ENCODE results near the gene CHST11.

The CHST11 gene

DNA sequence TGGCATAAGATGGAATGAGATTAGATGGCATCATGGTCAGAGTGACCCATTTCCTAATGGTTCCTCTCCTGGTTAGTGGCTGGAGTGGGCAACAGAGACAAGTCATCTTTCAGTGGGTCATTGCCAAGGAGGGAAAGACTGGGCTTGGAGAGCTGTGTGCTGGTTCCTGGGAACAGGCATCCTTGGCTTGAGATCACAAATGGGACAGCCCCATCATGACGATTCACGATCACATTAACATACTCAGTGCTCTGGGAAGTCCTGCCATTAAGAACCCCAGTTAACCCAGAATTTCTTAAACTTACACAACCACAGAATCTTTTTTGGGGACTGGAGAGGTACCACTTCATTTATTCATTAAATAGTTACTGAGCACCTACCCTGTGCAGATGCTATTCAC, 27.3 kb downstream of the CHST11 start:
- DNase-seq = no peak

- DNase-seq = peak; percentile 39
These were observed 29.1 kb downstream of the CHST11 start for GRCh38 chr12:104485651-104486362.

- no peak for DNase-seq
These were observed 29.6 kb downstream of the CHST11 start for GRCh38 chr12:104486363-104486750.

DNA sequence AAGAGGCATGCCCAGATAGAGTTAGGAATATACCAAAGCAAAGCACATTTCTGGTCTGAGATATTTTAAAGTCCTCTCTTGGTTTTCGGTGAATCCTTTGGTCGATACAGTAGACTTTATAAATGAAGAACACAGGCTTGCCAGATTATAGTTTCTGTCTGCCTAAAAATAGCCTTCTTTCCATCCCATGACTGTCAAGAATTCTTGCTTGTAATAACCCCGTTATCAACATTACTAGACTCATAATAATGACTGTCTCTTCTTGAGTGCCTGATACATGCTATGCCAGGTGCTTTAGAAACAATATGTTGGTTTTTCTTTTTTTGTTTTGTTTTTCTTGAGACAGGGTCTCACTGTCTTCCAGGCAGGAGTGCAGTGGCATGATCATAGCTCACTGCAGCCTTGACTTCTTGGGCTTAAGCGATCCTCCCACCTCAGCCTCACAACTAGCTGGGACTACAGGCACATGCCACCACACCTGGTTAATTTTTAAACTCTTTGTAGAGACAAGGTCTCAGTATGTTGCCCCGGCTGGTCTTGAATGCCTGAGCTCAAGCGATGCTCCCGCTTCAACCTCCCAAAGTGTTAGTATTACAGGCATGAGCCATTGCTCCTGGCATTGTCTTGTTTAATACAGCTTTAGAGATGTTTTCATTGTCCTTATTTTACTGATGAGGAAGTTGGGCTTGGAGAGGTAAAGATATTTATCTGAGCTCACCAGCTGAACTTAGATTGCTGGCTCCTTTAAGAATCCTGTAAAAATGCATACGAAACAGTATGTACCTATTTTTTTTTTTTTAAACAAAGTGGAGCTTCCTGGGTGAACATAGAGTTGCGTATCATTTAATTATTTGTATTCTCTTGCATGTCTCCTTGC, 30.4 kb downstream of the CHST11 start:
- DNase-seq = no peak

- no peak for DNase-seq
These were observed 31.6 kb downstream of the CHST11 start for GRCh38 chr12:104488374-104488773.

GRCh38 chr12:104490186-104490585, 33.4 kb downstream of the CHST11 start:
- DNase-seq = no peak

- no peak for DNase-seq
These were observed 34.1 kb downstream of the CHST11 start for GRCh38 chr12:104490850-104491249.

GRCh38 chr12:104493496-104493895, 36.7 kb downstream of the CHST11 start:
- no peak for DNase-seq

GRCh38 chr12:104494137-104494792, 37.5 kb downstream of the CHST11 start:
- DNase-seq = peak; percentile 67

- DNase-seq = no peak
These were observed 38.0 kb downstream of the CHST11 start for GRCh38 chr12:104494793-104495158.

DNA sequence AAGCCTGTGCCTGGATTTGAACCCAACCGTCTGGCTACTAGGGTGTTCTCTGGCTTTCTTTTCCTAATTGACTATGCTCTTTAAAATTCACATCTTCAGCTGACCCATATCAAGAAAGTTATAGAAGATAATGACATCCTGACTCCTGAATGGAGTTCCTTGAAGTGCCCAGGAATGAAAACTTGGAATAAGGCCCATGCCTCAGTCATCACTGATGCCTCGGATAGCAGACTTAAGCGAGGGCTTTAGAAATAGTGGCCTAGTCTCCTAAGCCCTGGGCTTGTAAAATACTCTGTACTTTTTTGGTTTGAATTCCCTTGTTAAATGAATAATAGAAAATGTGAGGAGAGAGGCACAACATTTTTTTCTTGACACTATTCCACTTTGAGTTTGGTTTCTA, 39.0 kb downstream of the CHST11 start:
- no peak for DNase-seq

DNA sequence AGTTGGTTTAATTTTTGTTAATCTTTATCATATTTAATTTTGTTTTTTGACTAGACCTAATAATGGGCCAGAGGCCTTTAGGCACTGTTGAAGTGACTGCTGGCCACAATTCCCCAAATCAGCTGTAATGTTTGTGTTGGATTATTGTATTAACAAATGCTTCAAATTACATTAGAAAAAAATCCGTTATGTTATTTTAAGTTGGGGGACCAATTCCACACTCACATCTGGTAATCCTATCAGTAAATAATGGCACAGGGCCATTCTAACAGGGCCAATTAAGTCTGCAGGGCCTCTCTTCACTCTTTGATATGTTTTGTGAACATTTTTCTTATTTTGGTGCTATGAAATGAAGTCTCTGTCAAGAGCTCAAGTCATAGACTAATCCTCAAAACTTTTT, 39.6 kb downstream of the CHST11 start:
- DNase-seq = no peak

GRCh38 chr12:104498211-104498801, 41.6 kb downstream of the CHST11 start:
- DNase-seq = peak; percentile 32

- no peak for DNase-seq
These were observed 43.1 kb downstream of the CHST11 start for GRCh38 chr12:104499668-104500332.

GRCh38 chr12:104501115-104501514, 44.4 kb downstream of the CHST11 start:
- DNase-seq = no peak

- no peak for DNase-seq
These were observed 44.9 kb downstream of the CHST11 start for GRCh38 chr12:104501660-104502059.

GRCh38 chr12:104502217-104502616, 45.5 kb downstream of the CHST11 start:
- no peak for DNase-seq

DNA sequence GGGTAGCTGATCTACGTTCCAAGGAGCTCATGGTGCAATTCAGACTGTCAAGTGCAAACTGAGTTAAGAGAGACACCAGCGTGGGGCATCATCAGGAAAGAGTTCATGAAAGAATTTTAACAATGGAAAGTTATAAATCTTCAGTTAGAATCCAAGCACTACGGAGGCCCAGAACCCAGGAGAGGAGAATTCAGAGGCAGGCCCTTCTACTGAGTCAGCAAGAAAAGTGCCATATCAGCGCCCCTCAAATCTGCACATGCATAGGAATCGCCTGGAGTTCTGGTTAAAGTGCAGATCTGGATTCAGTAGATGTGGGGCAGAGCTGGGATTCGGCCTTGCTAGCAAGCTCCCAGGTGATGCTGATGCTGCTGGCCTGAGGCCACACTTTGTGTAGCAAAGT, 45.9 kb downstream of the CHST11 start:
- DNase-seq = no peak

- DNase-seq = no peak
These were observed 46.4 kb downstream of the CHST11 start for GRCh38 chr12:104503191-104503590.

DNA sequence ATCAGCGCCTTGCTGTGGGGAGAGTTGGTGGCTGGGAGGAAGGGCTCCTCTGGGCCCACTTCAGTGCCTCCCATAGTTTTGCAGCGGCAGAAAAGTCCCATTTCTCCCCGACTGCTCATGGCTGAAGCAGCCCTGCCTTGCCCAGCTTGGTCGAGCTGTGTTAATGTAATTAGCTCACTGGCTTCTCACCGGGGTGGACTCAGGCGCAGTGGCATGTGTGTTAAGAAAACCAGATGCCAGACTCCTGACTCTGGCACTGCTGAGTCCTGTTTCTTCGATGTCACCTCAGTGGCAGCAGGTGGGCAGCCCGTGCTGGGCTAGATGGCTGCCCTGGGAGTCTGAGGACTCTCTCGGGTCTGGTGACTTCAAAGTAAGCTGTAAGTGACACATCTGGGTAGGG, 47.4 kb downstream of the CHST11 start:
- no peak for DNase-seq

DNA sequence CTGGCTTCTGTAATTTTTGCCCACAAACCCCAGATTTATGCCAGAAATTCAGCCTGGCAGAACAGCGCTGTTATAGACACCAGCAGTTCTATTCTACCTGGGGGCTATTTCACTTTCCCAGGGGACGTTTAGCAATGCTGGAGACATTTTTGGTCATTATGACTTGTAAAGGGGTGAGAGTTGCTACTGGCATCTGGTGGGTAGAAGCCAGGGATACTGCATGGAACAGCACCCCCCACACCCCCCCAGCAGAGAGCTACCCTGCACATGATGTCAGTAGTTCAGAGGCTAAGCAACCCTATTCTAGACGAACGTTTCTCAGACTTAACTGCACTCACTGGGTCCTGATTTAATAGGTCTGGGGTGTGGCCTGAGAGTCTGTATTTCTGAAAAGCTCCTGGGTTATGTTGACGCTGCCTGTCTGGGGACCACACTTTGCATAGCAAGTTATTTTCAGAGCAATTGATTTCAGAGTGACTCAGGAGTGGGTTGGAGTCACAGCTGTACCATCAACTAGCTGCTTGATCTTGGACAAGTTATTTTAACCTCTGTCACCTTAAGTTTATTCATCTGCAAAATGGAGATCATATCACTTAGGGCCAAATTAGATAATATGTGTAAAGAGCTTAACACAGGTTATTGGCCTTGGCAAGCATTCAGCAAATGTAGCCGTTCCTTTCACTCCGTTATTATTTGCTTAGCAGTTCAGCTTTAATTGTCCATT, 48.5 kb downstream of the CHST11 start:
- no peak for DNase-seq
